Astrocyte of the cerebellum (primary cell): ENCODE data around the gene STK25.

Experiments
- DNase-seq: peaks from one replicate; pipeline ENCODE4 v3.0.0-alpha.2; 2011; ENCODE audit warnings: low read depth
- H3K4me3 ChIP-seq: 2 replicates; pipeline ENCODE4 v1.5.1; 2011; ENCODE audit warnings: mild to moderate bottlenecking, low read depth, low read length, moderate library complexity
- in situ Hi-C: cut with HindIII; loops from 2 replicates; pipeline ENCODE4 v1.10.0; 2017; ENCODE audit warnings: low sequenced_read_pairs
- TF ChIP-seq, protein P1 (sequence below): IDR thresholded peaks from 2 replicates; pipeline ENCODE4 v1.5.1; 2012; ENCODE audit warnings: low read length, low read depth, moderate library complexity, mild to moderate bottlenecking; ENCODE audit errors: missing control alignments

The STK25 gene

DNA sequence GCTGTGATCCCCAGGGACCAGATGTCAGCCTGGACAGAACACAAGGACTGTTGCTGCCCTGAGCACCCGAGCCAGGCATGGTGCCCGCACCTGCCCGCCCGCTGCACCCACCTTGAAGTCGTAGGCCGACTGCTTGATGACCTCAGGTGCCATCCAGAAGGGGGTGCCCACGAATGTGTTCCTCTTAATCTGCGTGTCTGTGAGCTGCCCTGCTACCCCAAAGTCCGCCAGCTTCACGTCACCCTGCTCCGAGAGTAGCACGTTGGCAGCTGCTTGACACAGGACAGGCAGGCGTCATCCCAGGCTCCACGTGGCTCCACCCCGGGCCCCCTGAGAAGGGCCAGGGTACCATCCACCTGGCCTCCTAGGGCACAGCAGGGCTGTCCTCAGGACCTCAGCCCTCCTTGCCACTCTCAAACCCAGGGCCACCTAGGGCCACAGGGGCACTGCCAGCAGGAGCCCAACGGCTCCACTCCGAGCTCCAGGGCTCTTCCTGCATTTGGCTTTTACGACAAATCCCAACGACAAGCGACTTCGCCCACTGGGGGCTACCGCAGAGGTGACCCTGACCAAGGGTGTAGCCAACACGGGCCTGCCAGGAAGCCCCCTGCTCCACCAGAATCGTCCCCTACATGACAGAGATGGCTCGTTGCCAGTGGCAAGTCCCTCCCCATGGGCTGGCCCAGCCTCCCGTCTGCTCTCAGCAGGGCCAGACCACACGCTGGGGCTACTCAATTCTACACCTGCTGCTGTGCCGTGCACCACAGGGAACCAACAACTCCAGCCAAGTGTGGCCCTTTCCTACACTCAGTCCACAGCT, 9.0 kb downstream of the STK25 start:
- H3K4me3 ChIP-seq = no peak overlapping the region
- TF ChIP-seq, protein P1, sequence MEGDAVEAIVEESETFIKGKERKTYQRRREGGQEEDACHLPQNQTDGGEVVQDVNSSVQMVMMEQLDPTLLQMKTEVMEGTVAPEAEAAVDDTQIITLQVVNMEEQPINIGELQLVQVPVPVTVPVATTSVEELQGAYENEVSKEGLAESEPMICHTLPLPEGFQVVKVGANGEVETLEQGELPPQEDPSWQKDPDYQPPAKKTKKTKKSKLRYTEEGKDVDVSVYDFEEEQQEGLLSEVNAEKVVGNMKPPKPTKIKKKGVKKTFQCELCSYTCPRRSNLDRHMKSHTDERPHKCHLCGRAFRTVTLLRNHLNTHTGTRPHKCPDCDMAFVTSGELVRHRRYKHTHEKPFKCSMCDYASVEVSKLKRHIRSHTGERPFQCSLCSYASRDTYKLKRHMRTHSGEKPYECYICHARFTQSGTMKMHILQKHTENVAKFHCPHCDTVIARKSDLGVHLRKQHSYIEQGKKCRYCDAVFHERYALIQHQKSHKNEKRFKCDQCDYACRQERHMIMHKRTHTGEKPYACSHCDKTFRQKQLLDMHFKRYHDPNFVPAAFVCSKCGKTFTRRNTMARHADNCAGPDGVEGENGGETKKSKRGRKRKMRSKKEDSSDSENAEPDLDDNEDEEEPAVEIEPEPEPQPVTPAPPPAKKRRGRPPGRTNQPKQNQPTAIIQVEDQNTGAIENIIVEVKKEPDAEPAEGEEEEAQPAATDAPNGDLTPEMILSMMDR = no peak
- peak; percentile 6 for DNase-seq
- in situ Hi-C loops = no loop called here

DNA sequence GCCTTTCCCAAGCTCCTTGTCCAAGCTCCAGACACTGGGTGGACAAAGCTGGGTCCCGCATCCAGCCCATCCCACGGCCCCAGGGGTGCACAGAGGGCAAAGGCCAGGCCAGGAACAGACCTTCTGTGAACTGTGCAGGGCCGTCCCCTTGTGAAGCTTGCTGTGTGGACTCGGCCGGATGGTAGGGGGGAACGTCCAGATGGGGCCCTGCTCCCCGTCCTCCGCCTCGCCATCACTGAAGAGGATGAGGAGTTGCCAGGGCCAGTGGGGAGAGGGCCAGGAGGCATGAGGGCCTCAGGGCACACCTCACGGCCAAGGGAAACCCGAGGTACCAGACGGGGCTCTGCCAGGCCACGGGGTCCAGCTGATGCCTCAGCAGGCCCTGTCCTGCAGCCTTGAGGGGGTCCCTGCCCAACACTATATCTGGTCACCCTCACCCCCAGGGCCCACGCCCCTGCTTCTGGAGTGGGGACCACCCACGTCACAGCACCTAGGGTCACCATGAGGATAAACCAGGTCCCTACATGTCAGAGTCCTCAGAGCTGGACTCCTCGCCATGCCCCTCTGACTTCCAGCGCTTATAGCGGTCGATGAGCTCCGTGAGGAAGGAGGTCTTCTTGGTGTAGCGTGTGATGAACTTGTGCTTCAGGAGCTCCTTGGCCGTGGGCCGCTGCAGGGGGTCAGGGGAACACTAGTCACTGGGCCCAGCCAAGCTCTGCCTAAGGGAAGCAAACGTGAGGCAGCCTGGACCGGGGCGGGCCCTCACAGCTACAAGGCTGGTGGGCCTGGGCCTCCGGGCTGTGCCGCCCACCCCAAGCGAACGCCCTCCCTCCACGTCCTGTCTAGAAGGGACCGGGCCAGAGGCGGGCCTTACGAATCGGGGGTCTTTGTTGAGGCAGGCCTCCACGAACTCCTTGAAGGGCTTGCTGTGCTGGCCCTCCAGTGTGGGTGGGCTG, 10.0 kb downstream of the STK25 start:
- in situ Hi-C loops = no loop called here
- no peak for DNase-seq
- H3K4me3 ChIP-seq = no peak overlapping the region
- TF ChIP-seq, protein P1 = no peak

DNA sequence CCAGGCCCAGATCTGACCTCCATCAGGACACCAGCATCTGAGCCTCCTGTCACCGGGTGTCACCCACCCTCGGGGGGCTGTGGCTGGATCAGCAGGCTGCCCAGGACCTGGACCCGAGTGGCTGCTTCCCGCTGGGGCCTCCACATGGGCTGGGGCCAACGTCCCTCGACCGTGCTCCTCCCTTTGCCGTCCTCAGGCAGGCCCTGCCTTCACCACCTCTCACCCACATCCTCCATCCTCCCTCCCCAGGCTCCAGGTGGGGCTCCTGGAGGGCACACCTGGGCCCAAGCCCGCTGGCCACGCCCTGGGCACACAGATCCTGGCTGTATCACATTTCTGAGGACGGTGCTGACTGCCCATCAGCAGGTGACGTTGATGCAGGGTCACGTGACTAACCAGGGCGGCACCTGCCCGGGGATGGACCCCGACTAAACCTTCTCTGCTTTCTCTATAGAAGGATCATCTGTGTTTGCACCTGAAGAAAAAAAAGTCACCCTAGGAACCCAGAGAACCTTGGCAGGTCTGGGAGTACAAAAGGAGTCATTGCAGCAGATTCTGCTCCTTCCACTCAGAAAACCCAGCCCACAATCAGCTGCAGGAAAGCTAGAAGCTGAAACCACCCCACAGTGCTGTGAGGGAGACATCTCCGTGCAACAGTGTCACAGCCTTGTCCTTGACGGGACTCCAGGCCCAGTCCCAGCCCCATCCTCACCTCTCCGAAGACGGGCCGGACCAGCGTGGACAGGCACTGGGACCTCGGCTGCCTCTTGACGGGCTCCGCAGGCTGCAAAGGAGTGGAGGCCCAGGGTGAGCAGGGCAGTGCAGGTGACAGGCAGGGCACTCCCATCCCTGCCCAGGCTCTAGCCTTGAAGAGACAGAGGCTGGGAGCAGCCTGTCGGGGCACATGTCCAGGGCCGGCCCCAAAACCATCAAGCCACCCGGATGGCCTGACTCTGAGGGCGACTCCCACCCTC, 11.2 kb downstream of the STK25 start:
- no peak for DNase-seq
- no peak overlapping the region for H3K4me3 ChIP-seq
- TF ChIP-seq, protein P1 = no peak
- in situ Hi-C loops = no loop called here

DNA sequence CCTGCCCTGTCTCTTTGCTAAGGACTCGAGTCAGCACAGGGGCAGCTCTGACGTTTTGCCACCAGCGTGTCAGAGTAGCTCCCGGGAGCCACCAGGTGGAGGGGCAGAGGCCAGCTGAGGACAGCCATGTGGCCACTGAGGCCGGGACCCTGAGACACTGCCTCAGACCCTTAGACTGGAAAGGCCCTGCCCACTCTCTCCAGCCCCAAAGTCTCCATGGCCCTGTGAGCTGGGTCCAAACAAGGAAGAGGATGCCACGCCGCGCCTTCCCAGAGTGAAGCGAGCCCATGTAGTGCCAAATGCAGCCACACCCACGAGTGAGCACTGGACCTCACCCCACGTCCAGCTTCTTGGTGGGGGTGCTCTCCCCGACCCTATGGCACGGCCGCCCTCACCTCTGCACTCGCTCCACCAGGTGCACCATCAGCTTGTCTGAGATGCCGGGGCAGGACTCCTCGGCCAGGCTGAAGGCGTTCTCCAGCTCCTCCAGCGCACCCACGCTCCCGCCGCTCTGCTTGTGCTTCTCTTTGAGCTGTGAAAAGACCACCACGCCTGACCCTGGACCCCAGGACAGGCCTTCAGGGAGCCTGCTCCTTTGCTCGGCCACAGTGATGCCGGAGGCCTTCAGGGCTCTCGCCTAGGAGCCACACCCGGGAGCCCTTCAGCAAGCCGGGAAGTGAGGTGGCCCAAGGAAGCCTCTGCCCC, 12.2 kb downstream of the STK25 start:
- in situ Hi-C loops = no loop called here
- no peak for DNase-seq
- TF ChIP-seq, protein P1 = no peak
- no peak overlapping the region for H3K4me3 ChIP-seq

DNA sequence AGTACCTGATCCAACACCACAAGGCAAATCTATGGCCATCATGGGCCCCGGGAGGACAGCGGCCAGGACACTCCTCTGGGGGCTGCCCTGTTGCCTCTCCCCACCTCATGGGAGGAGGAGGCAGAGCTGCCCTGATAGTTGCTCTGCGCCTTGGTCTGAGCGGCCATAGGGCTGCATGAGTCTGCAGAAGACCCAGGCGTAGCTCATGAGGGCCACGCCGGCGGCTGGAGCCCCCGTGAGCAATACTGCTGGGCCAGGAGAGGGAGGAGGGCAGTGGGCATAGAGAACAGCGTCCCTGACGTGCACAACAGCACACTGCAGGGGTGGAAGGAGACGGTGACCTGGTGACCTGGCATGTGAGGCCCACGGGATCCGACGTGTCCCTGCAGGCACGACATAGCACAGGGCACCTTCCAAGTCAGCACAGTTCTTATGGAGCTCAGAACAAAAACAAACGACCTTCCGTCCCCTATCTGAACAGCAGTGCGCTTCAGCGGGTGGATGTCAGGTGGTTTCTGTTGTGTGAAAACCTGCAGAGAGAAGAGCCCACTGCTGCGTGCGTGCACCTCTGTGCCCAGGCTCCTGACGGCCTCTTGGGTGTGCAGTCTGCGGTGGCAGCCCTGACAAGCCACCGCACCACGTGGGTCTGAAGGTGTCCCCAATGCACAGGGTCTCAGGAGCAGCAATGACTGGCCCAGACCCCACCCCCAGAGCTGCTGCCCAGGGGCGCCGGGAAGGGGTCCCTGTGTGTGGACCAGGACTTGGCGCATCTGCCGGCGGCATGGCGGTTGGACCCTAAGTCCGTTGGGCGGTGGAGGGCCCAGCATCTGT, 13.0 kb downstream of the STK25 start:
- in situ Hi-C loops = no loop called here
- H3K4me3 ChIP-seq = no peak overlapping the region
- TF ChIP-seq, protein P1 = no peak
- no peak for DNase-seq
